Stimulated activated naive CD8-positive, alpha-beta T cell treated with anti-CD3 and anti-CD28 coated beads, Interleukin-15, Interleukin-2, amounts not matched to agents 100 U/mL and 50 U/mL, for 24 hours (primary cell): Measurements from ENCODE around the gene GREB1.

ENCODE experiments used
- ATAC-seq: fragments of 150-1000 bp; cut with Tn5 transposase; one replicate; pipeline ENCODE4 v1.10.0; 2021
- DNase-seq: peaks from one replicate; pipeline ENCODE4 v3.0.0; 2021

The GREB1 gene

DNA sequence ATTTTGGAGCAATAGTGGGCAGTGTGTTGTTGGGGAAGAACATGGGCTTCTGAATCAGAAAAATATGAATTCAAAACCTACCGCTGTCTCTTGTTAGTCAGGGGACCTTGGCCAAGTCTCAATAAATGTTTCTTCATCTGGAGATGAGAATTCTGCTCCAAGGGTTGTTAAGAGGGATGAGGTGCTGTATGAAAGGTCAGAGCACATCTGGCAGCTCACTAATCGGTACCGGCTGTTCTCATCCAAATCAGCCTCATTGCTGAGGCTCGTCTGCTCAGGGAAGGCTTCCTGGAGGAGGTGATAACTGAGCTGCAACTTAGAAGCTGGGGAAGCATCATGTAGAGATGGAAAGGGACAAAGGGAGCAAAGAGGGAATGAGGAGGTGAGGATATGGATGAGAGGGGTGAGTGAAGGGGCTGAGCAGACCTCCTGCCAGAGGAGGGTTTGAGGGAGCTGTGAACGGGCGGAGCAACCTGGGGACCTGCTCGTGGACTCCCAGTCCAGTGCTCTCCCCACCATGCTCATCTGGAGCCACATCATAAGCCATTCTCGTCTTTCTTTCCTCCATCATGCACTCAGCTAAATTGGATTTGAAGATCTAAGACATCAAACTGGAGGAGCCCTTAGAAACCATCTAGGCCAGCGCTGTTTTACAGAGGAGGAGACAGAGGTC lies 47.4 kb downstream of the GREB1 start:
- DNase-seq (no peak), ATAC-seq (no peak)

DNA sequence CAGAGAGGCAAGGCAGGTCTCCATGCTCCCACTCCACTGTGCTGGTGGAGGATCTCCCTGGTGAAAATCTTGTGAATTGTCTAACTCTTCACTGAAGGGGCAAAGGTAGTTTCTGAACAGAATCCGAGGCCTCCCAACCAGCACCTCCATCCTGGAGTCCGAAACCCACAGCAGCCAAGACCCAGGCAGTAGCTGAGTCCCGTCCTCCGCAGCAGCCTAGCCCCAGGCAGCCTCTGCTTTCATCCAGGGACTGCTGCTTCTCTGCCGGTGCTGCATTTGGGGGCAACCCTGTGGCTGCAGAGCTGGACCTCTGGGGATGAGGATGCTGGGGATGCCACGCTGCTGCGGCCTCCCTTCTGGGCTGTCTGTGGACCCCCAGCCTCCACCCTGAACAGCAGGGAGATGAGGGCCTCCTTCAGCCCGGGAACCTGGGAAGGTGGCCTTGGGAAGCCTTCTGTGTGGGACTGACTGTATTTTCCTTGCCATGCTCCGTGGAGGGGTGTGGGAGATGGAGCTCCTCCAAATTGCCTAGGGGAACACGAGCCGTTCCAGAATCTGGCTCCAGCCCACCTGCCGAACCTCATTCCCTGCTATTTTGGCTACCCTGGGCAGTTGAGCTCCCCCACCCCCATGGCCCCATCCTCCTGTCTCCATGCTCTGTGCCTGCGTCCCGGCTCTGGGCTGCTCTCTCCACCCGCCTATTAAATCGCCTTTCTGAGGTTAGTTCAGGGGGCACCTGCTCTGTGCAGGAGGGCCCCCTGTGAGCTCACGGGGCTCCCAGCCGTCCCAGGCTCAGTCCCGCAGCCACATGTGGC lies 48.2 kb downstream of the GREB1 start:
- ATAC-seq (no peak), DNase-seq (no peak)

DNA sequence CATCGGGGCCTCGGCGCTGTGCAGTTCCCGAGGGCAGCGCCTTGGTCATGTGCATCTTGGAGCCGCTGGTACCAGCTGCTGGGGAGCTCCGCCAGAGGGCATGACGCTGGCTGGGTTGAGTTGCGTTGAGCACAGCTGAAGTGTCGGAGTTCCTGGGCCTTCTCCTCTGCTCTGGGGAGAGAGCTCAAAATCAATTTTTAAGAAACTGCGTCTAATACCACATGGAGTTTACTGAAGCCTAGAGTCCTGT lies 48.7 kb downstream of the GREB1 start:
- DNase-seq (no peak), ATAC-seq (no peak)

DNA sequence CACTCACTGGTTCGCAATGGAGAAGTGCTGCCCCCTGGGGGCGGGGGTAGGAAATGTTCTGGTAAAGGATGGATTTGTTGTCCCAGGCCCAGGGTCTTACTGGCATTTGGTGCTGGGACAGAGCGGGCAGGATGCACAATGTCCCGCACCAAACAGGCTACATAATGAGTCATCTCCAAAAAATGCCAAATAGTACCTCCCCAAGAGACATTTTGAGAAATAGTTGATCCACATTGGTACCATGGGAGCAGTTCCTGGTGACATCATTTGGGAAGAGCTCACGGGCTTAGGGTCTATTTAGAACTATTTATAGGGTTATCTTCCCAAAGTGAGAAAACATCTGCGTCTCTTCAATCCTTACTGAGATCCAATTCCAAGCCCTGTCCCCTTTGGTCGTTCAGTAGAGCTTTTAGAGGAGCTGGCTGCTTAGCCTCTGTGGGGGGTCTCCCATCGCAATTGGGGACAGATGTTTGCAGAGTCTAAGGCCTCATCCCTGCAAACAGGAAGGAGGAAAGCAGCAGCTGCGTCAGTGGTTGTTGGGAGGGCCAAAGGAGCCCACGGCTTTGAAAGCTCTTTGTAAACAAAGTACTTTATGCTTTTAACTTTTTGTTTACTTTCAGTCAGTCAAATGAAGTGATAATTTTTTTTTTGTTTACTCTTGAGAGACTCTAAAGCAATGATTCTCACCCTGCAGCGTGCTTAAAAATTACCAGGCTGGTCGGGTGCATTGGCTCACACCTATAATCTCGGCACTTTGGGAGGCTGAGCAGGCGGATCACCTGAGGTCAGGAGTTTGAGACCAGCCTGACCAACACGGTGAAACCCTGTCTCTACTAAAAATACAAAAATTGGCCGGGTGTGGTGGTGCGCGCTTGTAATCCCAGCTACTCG lies 49.3 kb downstream of the GREB1 start:
- ATAC-seq (no peak), DNase-seq (peak; percentile 73)

GRCh38 chr2:11583840-11584524 lies 50.1 kb downstream of the GREB1 start:
- DNase-seq = peak; percentile 92
- ATAC-seq = peak; percentile 93

DNA sequence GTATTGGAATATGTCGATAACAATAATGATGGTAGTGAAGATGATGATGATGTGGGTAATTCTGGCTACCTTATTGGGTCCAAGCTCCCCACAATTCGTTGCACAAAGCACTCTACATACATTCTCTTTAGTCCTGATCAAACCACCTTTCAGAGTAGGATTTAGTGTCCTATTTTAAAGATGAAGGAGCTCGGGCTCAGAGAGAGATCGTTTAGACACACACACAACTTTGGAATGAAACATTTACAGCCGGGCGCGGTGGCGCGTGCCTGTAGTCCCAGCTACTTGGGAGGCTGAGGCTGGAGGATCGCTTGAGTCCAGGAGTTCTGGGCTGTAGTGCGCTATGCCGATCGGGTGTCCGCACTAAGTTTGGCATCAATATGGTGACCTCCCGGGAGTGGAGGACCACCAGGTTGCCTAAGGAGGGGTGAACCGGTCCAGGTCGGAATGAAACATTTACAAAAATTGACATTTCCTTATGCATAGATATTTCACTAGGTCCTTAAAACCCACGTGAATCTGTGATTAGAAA lies 50.7 kb downstream of the GREB1 start:
- no peak for ATAC-seq
- DNase-seq = no peak

- DNase-seq = no peak
- no peak for ATAC-seq
Observed at GRCh38 chr2:11585071-11585470, 51.2 kb downstream of the GREB1 start.

- DNase-seq (no peak), ATAC-seq (no peak)
Observed at GRCh38 chr2:11588228-11589110, 54.6 kb downstream of the GREB1 start.

GRCh38 chr2:11589316-11589940 lies 55.6 kb downstream of the GREB1 start:
- ATAC-seq (no peak), DNase-seq (no peak)

- ATAC-seq (no peak), DNase-seq (no peak)
Observed at GRCh38 chr2:11590193-11590592, 56.3 kb downstream of the GREB1 start.

GRCh38 chr2:11591091-11591490 lies 57.2 kb downstream of the GREB1 start:
- no peak for ATAC-seq

GRCh38 chr2:11592671-11593574 lies 59.1 kb downstream of the GREB1 start:
- ATAC-seq = no peak

More at GRCh38 chr2:11591091-11591490, 57.2 kb downstream of the GREB1 start:
- no peak for DNase-seq

GRCh38 chr2:11596801-11597200 lies 63.0 kb downstream of the GREB1 start:
- no peak for ATAC-seq

More at GRCh38 chr2:11592671-11593574, 59.1 kb downstream of the GREB1 start:
- DNase-seq = no peak

GRCh38 chr2:11597538-11598225 lies 63.8 kb downstream of the GREB1 start:
- no peak for ATAC-seq
- DNase-seq = no peak

More at GRCh38 chr2:11596801-11597200, 63.0 kb downstream of the GREB1 start:
- DNase-seq = no peak

GRCh38 chr2:11598228-11598731 lies 64.4 kb downstream of the GREB1 start:
- DNase-seq (no peak), ATAC-seq (no peak)

GRCh38 chr2:11602563-11603204 lies 68.8 kb downstream of the GREB1 start:
- DNase-seq (no peak), ATAC-seq (no peak)

- ATAC-seq = no peak
- DNase-seq = no peak
Observed at GRCh38 chr2:11610624-11611242, 76.9 kb downstream of the GREB1 start.

GRCh38 chr2:11611251-11611650 lies 77.4 kb downstream of the GREB1 start:
- ATAC-seq (no peak), DNase-seq (no peak)
